Esophagus squamous epithelium (tissue), 5 donors: ENCODE data around the gene COG7. TPM values are rescaled to one million over a fixed set of nuclear protein-coding genes. Genes with fewer than 3 reads are reported as not detected.

Source experiments
- DNase-seq: peaks from one replicate; lab custom pipeline; 2025; lab: John Stamatoyannopoulos, UW
- H3K27ac ChIP-seq, 4 donors: fragments of 200-600 bp; sonication (generic); one replicate each; pipeline ENCODE4 v1.5.1; 2016 to 2019; ENCODE audit warnings: mild to moderate bottlenecking in 1 of 4
- H3K27me3 ChIP-seq, 4 donors: fragments of 200-600 bp; sonication (generic); 1 replicate in 3 of 4; 2 replicates in 1 of 4; pipeline versions ENCODE4 v1.5.1 to v1.6.0; 2017 to 2021; ENCODE audit warnings: antibody characterized with exemption in 1 of 4
- H3K36me3 ChIP-seq, 3 donors: fragments of 200-600 bp; sonication (generic); one replicate each; pipeline ENCODE4 v1.5.1; 2016 to 2019
- H3K4me1 ChIP-seq, 3 donors: fragments of 200-600 bp; sonication (generic); one replicate each; pipeline ENCODE4 v1.5.1; 2017 to 2019
- H3K4me3 ChIP-seq, 4 donors: fragments of 200-600 bp; sonication (generic); 1 replicate in 3 of 4; 2 replicates in 1 of 4; pipeline ENCODE4 v1.5.1; 2016 to 2019; ENCODE audit warnings: mild to moderate bottlenecking in 2 of 4, moderate library complexity in 1 of 4
- H3K9me3 ChIP-seq, 3 donors: fragments of 200-600 bp; sonication (generic); one replicate each; pipeline ENCODE4 v1.5.1; 2016 to 2019
- POLR2A ChIP-seq, 4 donors: fragments of 450-650 bp; IDR thresholded peaks; one replicate each; pipeline ENCODE4 v1.6.1; 2017; ENCODE audit warnings: antibody characterized with exemption in 4 of 4, mild to moderate bottlenecking in 4 of 4, moderate library complexity in 3 of 4
- WGBS, 2 donors: methylation state at CpG; one replicate each; pipeline ENCODE4 v1.1.5; 2018; 5-methylcytosine and 5-hydroxymethylcytosine counted together
- intact Hi-C: fragments of 100-400 bp; cut with DNase I; formaldehyde crosslinking; loops from one replicate; pipeline ENCODE4 v1.15.0; 2022
- total RNA-seq, 4 donors: library from RNA; depleted of rRNA; stranded (reverse); fragments of >200 nt; gene quantifications; one replicate each; pipeline ENCODE4 v1.1.0, GENCODE V29; 2016
- TF ChIP-seq, protein P1 (sequence below), 6 experiments: fragments of 450-650 bp in 4 of 6; fragments of 200-600 bp in 2 of 6; sonication (generic) in 2 of 6; IDR thresholded peaks; one replicate each; pipeline ENCODE4 v1.5.1; 2016 to 2019; ENCODE audit warnings: antibody characterized with exemption in 6 of 6, mild to moderate bottlenecking in 4 of 6, moderate library complexity in 4 of 6
- donor health status: DM: yes; HTN: yes; CAD: no.

The COG7 gene
- total RNA-seq, 4 donors from 2014 or later, result 10.4 to 17.6 (median 15.3) TPM

DNA sequence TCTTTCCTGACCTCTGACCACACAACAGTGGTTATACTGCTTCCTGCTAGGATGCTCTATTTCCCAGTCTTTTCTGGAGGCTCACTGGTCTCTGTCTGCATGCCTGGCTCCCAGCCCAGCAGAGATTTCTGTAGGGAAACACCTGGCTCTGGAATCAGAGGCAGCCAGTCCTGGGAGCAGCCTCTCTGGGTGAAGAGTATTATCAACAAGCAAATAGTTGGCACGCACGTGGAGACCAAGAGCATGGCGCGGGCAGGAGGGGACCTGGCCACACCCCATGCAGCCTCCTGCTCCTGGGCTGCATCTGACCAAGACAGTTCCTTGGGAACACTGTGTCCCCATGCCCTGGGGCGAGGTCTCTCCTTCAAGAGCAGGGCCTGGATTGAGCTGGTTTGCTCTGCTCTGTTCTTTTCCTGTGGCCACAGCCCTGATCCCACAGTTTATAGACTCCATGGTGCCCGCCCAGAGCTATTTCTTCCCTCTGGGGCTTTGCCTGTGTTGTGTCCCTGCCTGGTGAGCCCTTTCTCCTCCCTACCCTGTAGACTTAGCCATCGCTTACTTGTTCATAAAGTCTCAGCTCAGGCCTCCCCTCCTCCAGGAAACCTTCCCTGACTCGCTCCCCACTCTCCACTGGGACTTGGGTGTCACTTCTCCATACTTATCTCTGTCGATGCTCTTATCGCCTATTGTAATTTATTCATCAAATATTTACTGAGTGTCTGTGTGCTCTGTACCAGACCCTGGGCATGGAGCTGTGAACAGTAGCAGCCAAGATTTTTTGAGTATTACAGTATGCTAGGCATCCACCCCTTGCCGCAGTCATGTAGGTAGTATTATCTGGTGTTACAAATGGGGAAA lies 90.3 kb downstream of the COG7 start:
- Histone ChIP-seq H3K9me3 (no peaks in the 10 kb centered on the region), H3K36me3 (no peaks in the 10 kb centered on the region), H3K27me3 (no peaks in the 10 kb centered on the region), H3K4me3 (no peak overlapping the region), H3K27ac (peak overlapping the region in 3 of 4 donors; percentile 45 to 66 (median 64)), H3K4me1 (peaks cover 8 to 21% (median 9%) of the 10 kb centered on the region in 3 donors)
- intact Hi-C loops, result no loop called here
- 55 to 69% methylated on average over 9 to 11 of the region's 11 CpGs for WGBS, 2 donors
- DNase-seq, result no peak
- no peak for TF ChIP-seq POLR2A (IDR thresholded peaks at IDR 0.05)
- TF ChIP-seq, protein P1, sequence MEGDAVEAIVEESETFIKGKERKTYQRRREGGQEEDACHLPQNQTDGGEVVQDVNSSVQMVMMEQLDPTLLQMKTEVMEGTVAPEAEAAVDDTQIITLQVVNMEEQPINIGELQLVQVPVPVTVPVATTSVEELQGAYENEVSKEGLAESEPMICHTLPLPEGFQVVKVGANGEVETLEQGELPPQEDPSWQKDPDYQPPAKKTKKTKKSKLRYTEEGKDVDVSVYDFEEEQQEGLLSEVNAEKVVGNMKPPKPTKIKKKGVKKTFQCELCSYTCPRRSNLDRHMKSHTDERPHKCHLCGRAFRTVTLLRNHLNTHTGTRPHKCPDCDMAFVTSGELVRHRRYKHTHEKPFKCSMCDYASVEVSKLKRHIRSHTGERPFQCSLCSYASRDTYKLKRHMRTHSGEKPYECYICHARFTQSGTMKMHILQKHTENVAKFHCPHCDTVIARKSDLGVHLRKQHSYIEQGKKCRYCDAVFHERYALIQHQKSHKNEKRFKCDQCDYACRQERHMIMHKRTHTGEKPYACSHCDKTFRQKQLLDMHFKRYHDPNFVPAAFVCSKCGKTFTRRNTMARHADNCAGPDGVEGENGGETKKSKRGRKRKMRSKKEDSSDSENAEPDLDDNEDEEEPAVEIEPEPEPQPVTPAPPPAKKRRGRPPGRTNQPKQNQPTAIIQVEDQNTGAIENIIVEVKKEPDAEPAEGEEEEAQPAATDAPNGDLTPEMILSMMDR (IDR thresholded peaks at IDR 0.05), result no peak

- 73 to 80% methylated on average over 7 of the region's 8 CpGs for WGBS, 2 donors
These were observed 93.8 kb downstream of the COG7 start for GRCh38 chr16:23359092-23359760.

DNA sequence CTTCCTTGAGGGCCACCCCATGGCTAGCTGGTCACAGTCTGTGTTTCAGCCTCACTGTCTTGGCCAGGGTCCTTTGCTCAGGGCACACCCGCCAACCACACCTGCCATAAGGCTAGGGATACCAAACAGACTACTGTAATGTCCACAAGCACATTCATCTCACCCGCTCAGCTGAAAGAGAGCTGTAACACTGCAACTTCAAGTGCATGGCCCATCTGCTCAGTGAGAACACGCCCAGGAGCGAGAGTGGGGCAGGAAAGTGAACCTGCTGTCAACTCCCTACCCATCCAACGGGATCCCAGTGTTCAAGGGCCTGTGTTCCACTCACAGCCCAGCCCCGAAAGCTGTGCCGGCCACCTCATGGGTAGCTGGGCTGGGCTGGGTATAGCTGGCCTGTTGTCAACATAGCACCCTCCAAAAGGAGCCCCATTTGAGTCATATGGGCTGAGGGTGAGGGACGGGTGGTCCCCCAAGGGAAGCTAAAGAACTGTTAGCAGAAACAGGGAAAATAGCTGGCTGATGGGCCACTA lies 95.2 kb downstream of the COG7 start:
- Histone ChIP-seq H3K27ac (no peak overlapping the region), H3K27me3 (no peaks in the 10 kb centered on the region), H3K36me3 (peaks cover 0 to 27% (median 0%) of the 10 kb centered on the region in 3 donors), H3K9me3 (no peaks in the 10 kb centered on the region), H3K4me3 (no peak overlapping the region), H3K4me1 (peaks cover 5 to 10% (median 8%) of the 10 kb centered on the region in 3 donors)
- intact Hi-C loops, result no loop called here
- no peak for TF ChIP-seq POLR2A (IDR thresholded peaks at IDR 0.05)
- TF ChIP-seq, protein P1 (IDR thresholded peaks at IDR 0.05), result no peak
- 74 to 100% methylated on average over 1 to 6 of the region's 8 CpGs for WGBS, 2 donors
- DNase-seq, result no peak

More at GRCh38 chr16:23359092-23359760, 93.8 kb downstream of the COG7 start:
- no peaks in the 10 kb centered on the region for H3K27me3 ChIP-seq
- no peak for TF ChIP-seq POLR2A (IDR thresholded peaks at IDR 0.05)
- TF ChIP-seq, protein P1 (IDR thresholded peaks at IDR 0.05), result no peak
- H3K36me3 ChIP-seq, result peaks cover 0 to 13% (median 0%) of the 10 kb centered on the region in 3 donors
- no peak overlapping the region for H3K27ac ChIP-seq
- intact Hi-C loops, result no loop called here
- no peak overlapping the region for H3K4me3 ChIP-seq
- H3K9me3 ChIP-seq, result no peaks in the 10 kb centered on the region
- H3K4me1 ChIP-seq, result peaks cover 8 to 21% (median 9%) of the 10 kb centered on the region in 3 donors
- DNase-seq, result no peak

- TF ChIP-seq POLR2A (IDR thresholded peaks at IDR 0.05), result no peak
- TF ChIP-seq, protein P1 (IDR thresholded peaks at IDR 0.05), result no peak
- H3K27me3 ChIP-seq, result no peaks in the 10 kb centered on the region
- H3K36me3 ChIP-seq, result peaks cover 0 to 36% (median 0%) of the 10 kb centered on the region in 3 donors
- no peak for DNase-seq
- no peaks in the 10 kb centered on the region for H3K9me3 ChIP-seq
- H3K4me3 ChIP-seq, result no peak overlapping the region
- 89 to 100% methylated on average over 1 to 3 of the region's 7 CpGs for whole genome bisulfite sequencing, 2 donors
- peaks cover 0 to 1% (median 0%) of the 10 kb centered on the region in 3 donors for H3K4me1 ChIP-seq
- no peak overlapping the region for H3K27ac ChIP-seq
- intact Hi-C loops, result no loop called here
These were observed 96.0 kb downstream of the COG7 start for GRCh38 chr16:23356941-23357340.
